ENCODE data around the gene KIF23.

The KIF23 gene

DNA sequence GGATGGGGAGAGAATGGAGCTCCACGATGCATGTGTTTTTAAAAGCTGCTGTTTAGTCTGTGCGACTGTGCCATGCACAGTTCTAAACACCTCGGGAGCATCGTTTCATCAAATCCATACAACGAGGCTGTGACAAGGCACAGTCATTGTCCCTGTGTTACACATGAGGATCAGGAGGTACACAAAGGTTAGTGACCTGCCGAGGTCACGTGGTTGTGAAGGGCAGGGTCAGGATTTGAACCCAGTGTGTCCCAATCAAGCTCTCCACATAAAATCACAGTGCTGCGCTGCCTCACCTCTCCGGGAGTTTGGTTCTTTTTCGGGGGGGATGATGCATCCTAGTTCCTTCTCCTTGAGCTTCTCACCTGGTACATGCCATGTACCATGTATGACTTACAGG, 18.7 kb upstream of the KIF23 start:
- DNase-seq, result no peak

DNA sequence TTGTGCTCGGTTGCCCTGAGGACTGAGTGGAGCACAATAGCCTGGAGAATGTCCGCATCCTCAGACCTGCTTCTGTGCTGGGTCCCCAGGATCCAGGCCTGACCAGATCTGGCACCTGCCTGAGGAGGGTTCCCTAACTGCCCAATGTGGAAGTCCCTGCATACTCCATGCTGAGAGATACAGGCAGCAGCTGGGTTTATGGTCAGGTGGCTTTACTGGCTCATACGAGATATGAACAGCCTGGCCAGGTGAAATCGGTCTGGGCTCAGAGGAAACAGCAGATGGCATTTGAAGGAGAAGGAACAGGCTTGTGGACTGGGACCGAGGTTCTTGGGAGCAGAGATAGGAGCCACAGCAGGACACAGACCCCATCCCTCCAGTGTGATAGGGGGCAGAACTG, 18.2 kb upstream of the KIF23 start:
- DNase-seq, result no peak

DNA sequence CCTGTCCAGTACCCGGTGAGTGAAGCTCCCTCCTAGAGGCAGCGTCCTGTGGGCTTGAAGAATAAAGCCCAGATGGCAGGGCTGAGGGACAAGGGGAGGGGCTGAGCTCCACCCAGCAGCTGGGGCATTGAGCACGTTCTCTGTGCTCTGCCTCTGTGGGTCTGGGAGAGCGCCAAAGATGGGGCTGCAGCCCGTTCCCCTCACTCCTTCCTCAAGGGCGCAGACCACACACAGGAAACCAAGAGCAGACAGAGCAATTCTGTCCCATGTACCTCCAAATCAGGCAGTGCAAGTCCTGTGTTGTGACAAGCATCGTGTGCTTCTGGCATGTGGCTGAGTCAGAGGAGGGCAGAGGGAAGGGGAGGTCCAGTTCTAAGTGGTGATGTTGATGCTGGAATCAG, 15.7 kb upstream of the KIF23 start:
- no peak for DNase-seq

DNA sequence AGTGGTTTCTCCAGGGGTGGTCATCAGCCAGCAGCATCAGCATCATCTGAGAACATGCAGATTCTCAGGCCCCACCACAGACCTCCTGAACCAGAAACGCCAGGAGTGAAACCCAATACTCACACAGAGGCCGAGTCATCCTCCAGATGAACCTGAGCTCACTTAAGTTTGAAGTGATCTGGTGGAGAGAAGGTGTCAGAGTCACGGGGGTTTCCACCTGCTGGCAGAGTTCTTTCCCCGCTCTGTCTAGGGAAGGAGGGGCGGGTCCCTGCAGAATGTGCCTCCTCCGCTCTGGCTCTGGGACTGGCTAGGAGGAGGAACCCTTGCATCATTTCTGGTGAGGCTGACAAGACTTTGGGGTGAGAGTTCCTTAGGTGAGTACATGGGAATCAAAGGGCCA, 13.3 kb upstream of the KIF23 start:
- DNase-seq, result peak; percentile 63

DNA sequence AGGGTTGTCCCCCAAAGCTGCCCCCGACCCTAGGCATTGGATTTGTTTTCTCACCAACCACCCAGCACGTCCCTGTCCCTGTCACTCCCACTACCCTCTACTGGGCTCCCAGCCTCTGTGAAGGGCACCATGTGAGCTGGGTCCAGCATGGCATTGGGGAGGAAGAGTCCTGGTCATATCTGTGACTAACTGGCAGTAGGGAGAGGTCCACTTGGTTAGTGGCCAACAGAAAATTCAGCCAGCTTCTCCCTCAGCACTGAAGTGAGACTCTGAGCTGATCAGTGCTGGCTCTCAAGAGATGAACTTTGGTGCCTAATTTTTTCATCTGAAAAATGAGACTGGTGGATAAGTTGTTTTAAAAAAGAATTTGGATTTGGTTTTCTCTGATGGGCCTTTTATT, 11.3 kb upstream of the KIF23 start:
- DNase-seq, result no peak

DNA sequence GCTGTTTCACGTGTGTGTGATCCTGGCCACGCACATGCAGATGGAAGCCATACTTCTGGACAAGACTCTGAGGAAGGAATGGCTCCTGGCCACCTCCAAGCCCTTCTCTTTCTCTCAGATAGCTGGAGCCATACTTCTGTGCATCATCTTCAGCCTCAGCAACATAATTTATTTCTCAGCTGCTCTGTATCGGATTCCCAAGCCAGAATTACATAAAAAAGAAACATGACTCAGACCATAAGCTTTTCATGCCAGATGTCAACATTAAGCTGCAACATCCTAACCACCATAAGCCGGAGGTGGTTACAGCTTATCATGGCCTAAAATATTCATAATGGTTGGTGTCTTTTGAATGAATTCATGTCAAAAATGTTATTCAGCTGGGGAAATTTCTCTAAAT, 10.6 kb upstream of the KIF23 start:
- DNase-seq, result peak; percentile 92

DNA sequence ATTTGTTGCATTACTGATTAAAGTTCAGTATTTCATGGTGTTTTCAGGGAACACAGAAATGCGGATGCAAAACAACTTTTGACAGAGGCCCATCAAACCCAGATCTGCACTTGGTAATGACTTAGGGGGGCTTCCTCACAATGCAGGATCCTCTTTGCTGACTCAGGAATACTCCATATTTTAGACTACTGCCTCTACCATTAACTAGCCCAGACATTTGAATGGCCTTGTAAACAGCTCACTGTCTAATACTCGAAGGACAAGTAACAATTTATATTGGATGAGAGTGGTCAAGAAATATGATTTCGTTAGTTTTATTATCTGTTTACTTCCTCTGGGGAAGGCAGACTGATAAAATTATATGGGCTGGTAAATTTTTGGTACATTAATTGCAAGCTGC, 9.0 kb upstream of the KIF23 start:
- no peak for DNase-seq

DNA sequence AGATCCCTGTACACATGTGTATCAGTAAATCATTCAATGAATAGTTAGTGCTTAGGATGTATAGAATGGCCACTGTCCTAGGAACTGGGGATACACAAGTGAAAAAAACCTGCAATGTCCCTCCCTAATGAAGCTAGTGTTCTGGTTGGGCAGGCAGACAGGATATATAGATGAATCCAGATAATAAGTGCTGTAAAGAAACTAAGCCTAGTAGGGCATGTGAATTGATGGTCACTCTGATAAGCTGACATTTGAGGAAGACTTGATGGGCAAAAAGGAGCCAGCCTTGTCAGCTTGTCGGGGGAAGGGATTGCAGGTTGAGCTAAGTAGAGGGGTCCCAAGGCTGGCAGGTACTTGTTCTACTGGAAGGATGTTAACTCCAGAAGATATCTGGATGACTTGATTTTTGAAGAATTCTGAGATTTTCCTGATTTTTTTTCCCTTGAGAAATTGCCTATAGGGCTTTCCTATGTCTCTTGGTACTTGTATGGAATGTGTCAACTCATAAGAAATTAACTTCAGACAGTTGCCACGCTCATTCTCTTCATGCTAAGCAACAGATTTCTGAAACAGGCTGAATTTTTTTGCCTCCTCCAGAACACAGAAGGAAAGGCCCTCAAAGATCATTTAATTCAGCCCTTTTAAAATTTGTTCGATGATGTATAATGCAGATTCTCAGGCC, 6.3 kb upstream of the KIF23 start:
- DNase-seq, result no peak

DNA sequence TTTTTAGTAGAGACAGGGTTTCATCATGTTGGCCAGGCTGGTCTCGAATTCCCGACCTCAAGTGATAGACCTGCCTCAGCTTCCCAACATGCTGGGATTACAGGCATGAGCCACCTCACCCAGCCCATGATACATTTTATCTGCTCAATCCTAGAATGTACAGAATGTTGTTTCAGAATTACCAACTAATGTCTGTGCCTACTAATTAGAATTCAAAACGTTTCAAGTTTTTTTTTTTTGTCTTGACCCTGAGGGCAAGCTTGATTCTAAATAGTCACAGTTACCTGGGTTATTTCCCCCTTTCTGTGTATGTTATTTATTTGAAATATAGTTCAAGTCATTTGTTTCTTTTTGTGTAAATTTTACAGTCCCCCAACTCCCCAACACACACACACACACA, 5.3 kb upstream of the KIF23 start:
- no peak for DNase-seq

DNA sequence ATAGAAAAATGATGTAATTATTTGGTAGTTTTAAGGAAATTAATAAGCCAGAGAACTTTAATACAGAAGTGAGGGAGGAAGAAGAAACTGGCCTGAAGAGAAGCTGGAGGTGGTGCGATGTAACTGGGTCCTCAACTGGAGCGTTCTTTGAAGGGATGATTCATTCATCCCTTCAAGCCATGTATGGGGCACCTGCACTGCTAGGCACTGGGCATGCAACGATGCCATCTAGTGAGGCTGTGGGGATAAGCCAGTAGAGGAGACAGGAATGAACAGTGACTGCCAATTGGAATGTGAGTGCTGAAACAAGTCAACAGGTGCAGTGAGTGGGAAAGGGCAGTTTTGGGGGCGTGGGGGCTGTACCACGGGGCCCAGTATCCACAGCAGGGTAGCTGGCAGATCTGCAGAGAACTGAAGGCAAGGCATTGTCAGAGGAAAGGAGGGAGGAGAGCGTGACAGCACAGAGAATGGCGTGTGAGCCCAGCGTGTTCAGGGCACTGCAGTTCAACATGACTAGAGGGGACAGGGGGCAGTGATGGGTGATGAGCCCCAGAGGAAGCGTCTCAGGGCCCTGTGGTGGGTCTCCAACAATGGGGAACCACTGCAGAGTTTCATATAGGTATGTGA, 3.8 kb upstream of the KIF23 start:
- DNase-seq, result peak; percentile 83

DNA sequence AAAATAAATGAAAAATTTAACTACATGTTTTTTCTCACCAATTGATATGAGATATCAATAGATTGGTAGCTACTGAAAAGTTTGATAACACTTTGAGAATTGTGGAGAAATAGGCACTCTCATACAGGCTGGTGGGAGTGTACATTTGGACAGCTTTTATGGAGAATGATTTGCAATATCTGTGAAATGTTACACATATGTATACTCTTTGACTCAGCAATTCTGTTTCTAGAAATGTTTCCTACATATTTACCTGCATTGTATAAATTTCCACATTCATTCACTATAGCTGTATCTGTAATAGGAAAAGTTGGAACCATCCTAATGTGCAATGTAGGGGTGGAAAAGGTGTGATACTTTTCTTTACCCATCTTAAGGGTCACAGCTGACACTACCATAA, 1.9 kb upstream of the KIF23 start:
- DNase-seq, result no peak

DNA sequence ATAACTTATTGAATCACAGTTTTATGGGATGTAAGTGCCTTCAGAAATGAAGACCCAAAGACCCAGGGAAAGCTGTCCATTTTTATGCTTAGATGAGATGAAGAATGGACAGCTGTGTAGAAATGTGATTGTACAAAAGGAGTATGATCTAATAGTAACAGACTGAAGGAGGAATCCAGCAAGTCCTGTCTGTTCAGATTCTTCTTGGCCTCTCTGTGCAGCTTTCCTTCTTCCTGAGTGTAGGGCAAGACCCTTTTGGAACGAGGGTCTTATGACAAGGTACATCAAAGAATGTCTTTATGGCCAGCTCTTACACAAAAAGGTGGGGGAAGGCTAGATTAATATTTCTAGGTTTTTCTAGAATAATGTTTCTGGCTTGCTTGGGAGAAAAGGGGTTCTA, 1.4 kb upstream of the KIF23 start:
- no peak for DNase-seq

DNA sequence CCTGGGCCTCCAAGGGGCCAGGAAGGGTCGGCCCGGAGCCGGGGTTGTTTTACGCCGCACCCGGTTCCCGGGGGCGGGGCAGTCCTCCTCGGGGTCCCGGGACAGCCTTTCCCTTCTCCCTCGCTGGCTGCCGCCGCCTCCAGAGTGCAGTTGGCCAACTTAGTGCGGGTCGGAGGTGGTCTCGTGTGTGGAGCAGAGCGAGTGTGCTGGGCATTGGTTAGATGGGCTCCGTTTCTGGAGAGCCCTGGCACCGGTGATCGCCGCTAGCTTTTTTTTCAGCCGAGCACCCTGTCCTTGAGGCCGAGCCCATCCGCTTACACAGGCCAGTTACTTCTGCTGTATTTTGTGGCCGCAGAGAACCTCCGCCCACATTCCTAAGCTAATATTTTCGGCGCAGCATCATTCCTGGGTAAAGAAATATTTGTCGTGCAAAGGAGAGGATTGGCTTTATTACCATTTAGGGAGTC, 585 bp downstream of the KIF23 start:
- peak; percentile 94 for DNase-seq

DNA sequence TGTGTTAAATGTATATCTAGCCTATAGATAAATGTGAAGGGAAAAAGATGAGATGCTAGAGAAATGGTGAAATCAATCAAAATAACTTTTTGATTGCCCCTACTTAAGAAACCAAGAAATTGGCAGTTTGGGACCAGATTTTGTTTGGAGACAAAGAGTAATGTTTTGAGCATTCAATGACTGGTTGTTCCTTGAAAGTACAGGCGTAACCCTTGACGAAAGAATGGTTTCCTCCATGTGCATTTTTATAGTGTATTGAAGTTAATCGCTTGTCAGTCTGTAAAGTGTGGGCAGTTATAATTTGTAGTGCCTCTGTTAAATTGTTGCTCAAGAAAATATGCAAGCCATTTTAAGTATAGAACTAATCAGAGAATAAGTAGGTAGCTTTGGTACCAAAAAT, 1.2 kb downstream of the KIF23 start:
- no peak for DNase-seq

DNA sequence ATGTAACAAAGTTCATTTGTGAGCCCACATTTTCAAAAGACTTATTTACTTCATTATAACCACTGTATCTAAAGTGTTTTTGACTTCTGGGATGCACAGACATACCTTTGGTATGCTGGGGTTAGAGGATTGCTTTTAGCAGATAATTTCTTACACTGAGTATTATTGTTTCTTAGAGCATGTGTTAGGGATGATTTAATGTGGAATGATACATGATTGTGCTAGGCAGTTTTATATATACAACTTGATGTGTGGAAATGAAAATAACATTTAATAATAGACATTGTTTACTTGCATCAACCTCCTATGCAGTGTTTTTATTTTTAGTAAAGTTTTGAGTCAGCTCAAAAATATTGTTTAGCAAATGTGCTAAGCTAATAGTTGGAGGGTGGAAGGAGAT, 3.4 kb downstream of the KIF23 start:
- no peak for DNase-seq

DNA sequence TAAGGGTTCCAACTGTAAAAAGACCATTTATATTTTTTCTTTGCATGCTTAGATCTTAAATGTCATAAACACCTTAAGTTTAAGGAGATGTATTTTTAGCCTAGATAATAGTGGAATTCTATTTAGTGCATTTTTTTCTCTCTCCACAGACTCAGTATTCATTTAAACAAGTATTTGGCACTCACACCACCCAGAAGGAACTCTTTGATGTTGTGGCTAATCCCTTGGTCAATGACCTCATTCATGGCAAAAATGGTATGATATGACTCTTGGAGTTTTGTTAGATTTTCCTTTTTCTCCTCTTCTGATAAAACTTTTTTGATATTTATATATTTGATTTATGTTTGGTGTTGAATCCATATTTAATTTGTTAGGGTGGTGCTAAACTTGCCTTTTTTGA, 7.3 kb downstream of the KIF23 start:
- DNase-seq, result no peak

DNA sequence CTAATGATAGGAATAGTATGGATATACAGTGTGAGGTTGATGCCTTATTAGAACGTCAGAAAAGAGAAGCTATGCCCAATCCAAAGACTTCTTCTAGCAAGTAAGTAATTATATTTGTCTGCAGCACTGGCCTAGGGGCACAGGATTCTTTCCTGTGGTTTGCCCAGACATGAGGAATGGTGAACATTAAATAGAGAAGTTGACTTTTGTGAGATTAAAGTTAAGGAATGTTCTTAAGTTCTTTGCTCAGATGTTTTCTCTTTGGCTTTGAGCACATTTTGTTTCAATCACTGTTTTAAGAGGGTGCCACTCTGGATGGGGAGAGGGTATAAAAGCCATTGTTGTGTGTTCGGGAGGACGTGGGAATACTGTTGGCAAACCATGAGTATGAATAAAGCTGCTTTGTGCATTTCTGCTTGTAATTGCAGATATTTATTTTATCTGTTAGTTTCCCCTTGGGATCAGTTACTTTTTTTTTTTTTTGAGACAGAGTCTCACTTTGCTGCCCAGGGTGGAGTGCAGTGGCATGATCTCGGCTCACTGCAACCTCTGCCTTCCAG, 8.3 kb downstream of the KIF23 start:
- no peak for DNase-seq

DNA sequence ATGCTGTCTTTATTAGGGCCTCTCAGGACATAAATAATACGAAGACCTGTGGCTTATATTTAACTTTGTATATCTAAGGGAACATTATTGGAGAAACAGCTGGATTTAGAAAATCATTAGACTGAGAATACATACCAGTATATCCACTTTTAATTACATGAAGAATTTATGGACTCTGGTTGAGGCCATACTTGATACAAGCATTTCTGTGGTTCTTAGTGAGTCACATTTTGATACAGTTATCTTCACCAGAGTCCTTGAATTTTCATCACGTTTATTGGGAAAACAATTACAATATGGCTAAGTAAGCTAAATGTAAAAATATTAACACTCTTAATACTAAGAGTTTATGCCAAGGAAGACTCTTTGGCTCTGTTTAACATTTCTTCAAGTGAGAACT, 9.9 kb downstream of the KIF23 start:
- no peak for DNase-seq

DNA sequence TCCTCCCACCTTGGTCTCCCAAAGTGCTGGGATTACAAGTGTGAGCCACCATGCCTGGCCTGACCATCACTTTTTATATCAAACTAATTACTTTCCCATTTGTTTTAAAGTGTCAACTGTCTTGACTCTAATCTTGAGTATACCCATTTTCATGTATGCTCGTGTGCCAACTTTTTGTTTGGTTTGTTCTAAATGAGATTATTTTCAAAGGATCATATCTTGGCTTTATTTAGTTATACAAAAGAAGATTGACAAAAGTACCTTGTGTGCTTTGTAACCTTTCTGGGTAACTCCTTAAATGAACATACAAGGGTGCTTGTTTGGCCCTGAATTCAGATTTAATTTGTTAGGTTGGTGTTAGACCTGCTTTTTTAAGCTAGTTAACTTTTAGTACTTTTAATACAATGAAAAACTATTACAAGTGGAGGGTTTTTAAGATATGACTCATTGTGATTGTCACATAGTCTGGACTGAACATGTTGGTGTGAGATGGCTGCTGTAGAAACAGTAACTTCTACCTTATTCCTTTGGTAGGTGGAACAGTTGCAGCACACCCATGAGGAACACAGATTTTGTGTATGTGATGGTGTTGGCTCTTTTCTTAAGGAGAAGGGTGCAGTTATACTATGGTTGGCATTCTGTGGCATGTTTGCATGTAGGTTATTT, 10.7 kb downstream of the KIF23 start:
- DNase-seq, result no peak

DNA sequence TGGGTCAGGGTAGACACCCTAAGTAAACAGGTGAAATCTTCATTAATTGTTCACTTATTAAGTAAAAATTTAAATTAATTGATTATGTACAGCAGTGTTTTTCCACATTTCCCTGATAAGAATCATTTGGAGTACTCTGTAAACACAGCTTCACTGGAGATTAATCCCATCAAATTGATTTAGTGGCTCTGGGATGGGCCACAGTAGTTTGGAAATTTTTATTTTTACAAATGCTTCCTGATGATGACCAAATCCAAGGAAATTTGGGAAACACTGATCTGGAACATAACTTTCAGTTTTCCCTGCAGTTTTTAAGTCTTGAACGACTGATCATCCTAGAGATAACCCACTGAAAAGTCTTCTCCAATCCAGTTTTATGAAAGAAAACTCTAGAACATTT, 19.7 kb downstream of the KIF23 start:
- no peak for DNase-seq

DNA sequence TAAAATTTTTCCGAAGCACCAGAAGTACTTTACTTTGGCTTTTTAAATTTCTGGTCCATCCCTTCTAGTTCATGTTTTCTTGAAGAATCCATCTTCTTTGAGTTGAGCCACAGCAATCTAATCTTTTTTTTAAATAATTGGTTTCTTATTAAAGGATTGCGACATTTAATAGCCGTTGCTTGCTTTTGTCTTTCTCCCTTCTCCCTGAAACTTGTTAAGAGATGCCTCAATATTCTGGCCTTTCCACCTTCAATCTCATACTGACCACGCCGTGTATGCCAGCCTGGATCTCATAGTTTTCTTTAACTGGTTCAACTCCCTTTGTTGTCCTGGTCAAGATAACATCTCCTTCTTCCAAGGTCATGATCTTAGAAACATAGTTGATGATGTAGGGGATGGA, 20.1 kb downstream of the KIF23 start:
- no peak for DNase-seq

DNA sequence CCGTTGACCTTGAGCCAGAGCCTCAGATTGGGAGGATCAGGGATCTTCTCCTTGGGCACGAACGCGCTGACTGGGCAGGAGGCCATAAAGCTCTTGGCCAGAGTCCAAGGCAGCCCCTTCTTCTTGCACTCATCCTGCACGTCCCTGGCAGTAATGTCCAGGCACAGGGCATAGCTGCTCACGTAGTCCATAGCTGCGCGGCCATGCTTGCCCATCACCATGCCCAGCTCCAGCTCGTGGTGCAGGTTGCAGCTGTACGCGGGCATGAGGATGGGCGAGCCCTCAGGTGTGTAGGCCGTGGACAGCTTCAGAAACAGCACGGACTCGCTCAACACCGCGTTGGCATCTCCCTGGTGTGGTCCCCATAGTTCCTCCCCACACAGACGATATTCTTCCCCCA, 20.5 kb downstream of the KIF23 start:
- no peak for DNase-seq

DNA sequence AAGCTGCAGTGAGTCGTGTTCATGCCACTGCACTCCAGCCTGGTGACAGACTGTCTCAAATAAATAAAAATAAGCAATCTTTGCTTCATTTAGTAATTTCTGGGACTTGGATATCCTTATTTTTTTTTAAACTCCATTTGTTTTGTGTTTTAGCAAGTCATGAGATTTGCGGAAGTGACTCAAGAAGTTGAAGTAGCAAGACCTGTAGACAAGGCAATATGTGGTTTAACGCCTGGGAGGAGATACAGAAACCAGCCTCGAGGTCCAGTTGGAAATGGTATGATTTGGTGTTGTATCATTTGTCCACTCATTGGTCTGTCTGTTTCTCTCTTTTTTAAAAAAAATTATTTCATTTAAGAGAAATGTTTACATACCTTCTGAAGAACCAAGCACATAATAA, 21.8 kb downstream of the KIF23 start:
- DNase-seq, result no peak

DNA sequence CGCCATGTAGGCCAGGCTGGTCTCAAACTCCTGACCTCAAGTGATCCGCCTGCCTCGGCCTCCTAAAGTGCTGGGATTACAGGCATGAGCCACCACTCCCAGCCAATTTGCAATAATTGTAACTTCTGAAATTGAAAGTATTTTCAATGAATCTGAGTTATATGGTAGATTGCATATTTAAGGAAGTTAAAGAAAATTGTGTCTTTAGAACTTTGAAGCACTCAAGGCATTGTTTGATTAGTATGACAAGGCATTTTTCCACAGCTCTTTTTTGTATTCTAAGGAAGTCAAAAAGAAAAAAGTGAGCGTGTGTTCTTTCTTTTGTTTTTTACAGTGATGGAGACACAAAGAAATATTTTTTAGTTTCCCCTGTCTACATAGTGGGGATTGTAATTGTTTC, 22.8 kb downstream of the KIF23 start:
- DNase-seq, result no peak
